A673 (cell line): Measurements from ENCODE around the gene CCDC181. TPM values are rescaled to one million over a fixed set of nuclear protein-coding genes. Genes with fewer than 3 reads are reported as not detected.

ENCODE experiments used
- BruUV-seq: library from RNA; stranded (reverse); fragments of 400-500 nt; replicated peaks from 2 replicates; lab custom pipeline; 2021; lab: Mats Ljungman, UMichigan
- CTCF ChIA-PET: fragments of 300-600 bp; sonication (Branson Sonifier 250); formaldehyde crosslinking; loops from one replicate; lab custom pipeline; 2022; ENCODE audit warnings: antibody characterized with exemption; lab: Charles Lee
- POLR2A ChIA-PET: fragments of 300-600 bp; sonication (Branson Sonifier 250); formaldehyde crosslinking; loops from one replicate; lab custom pipeline; 2022; ENCODE audit warnings: antibody characterized with exemption; ENCODE audit not compliant: low non-redundant PET; lab: Charles Lee
- DNase-seq: peaks from one replicate; pipeline ENCODE4 v3.0.0-alpha.2; 2015; ENCODE audit warnings: low spot score
- H3K27ac ChIP-seq: fragments of 200-600 bp; sonication (generic); 2 replicates; pipeline ENCODE4 v1.5.1; 2016; ENCODE audit warnings: mixed run types, low read depth, mild to moderate bottlenecking, mixed read lengths, antibody characterized with exemption, low read length; ENCODE audit not compliant: poor library complexity, severe bottlenecking
- H3K27me3 ChIP-seq: fragments of 200-600 bp; sonication (generic); replicated peaks from 2 replicates; pipeline ENCODE4 v1.6.1; 2017; ENCODE audit warnings: mixed run types, low read depth, mild to moderate bottlenecking, mixed read lengths, antibody characterized with exemption, low read length; ENCODE audit not compliant: insufficient read depth, poor library complexity
- H3K36me3 ChIP-seq: fragments of 200-600 bp; sonication (generic); 2 replicates; pipeline ENCODE4 v1.6.1; 2016; ENCODE audit warnings: mixed run types, mild to moderate bottlenecking, mixed read lengths, antibody characterized with exemption, low read length; ENCODE audit not compliant: insufficient read depth, poor library complexity, severe bottlenecking
- H3K4me1 ChIP-seq: fragments of 200-600 bp; sonication (generic); 2 replicates; pipeline ENCODE4 v1.6.1; 2017; ENCODE audit warnings: mixed run types, mild to moderate bottlenecking, mixed read lengths, antibody characterized with exemption, low read length; ENCODE audit not compliant: insufficient read depth, poor library complexity, severe bottlenecking
- H3K4me3 ChIP-seq: fragments of 200-600 bp; sonication (generic); 2 replicates; pipeline ENCODE4 v1.5.1; 2016; ENCODE audit warnings: low read depth, mixed run types, mild to moderate bottlenecking, mixed read lengths, low read length; ENCODE audit not compliant: poor library complexity, severe bottlenecking
- H3K9me3 ChIP-seq: fragments of 200-600 bp; sonication (generic); 2 replicates; pipeline ENCODE4 v1.6.1; 2016; ENCODE audit warnings: mixed run types, low read depth, mild to moderate bottlenecking, mixed read lengths, antibody characterized with exemption, low read length; ENCODE audit not compliant: poor library complexity, severe bottlenecking
- EZH2 ChIP-seq: fragments of 200-600 bp; sonication (generic); IDR thresholded peaks from 2 replicates; pipeline ENCODE4 v1.6.1; 2017; ENCODE audit warnings: borderline replicate concordance, low read depth, mild to moderate bottlenecking, mixed read lengths, antibody characterized with exemption, low read length; ENCODE audit not compliant: poor library complexity, severe bottlenecking
- intact Hi-C: fragments of 100-400 bp; cut with micrococcal nuclease; formaldehyde crosslinking; loops from one replicate; pipeline ENCODE4 v1.10.0; 2022; ENCODE audit not compliant: unreplicated experiment
- total RNA-seq: library from RNA; stranded (reverse); gene quantifications from 2 replicates; pipeline ENCODE4 v1.2.3, GENCODE V29; 2021
- TF ChIP-seq, protein P1 (sequence below): fragments of 300-800, 200-600 bp; sonication (generic); conservative IDR thresholded peaks from 2 replicates; pipeline ENCODE4 v1.5.1; 2017; ENCODE audit warnings: low read depth, mild to moderate bottlenecking, antibody characterized with exemption, low read length, moderate library complexity, mixed read lengths

The CCDC181 gene
- total RNA-seq, 1 experiment from 2014 or later = 5.7 TPM

DNA sequence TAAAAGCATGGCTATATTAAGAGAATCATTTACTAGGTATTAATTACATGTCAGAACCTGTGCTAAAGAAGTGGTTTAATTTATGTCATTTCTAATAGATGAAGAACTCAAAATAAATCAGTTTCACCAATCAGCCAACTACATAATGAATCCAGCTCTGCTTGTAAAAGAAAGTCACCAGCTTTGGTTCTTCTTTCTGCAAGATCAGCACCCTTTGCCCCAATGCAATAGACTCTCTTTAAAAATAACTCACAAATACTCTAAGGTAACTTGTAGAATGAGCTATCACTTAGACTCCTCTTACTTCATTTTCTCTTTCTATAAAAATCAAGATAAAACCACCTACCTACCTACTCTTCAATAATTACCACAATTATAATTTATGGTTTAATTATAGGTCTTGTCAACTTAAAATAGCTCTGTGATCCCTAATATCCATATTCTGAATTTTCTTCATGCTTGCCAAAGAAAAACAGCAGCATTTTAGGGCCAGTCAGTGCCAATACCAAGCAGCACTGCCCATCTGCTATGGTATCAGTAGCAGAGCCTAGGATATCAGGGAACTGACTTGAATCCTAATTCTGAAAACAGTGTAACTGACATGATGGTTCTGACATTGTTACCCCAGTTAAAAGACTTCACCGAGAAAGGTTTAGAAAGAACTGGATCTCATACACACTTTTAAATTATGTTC, 47.2 kb upstream of the CCDC181 start:
- ChIA-PET CTCF (no interaction called here), POLR2A (no interaction called here)
- H3K36me3 ChIP-seq = no peaks in the 10 kb centered on the region
- no peak overlapping the region for H3K4me3 ChIP-seq
- intact Hi-C loops = no loop called here
- no peak for DNase-seq
- H3K27ac ChIP-seq = no peak overlapping the region
- no peaks in the 10 kb centered on the region for H3K9me3 ChIP-seq
- H3K4me1 ChIP-seq = peaks cover 13% of the 10 kb centered on the region
- no TSS peak for BruUV-seq
- TF ChIP-seq EZH2 = no peak
- TF ChIP-seq, protein P1, sequence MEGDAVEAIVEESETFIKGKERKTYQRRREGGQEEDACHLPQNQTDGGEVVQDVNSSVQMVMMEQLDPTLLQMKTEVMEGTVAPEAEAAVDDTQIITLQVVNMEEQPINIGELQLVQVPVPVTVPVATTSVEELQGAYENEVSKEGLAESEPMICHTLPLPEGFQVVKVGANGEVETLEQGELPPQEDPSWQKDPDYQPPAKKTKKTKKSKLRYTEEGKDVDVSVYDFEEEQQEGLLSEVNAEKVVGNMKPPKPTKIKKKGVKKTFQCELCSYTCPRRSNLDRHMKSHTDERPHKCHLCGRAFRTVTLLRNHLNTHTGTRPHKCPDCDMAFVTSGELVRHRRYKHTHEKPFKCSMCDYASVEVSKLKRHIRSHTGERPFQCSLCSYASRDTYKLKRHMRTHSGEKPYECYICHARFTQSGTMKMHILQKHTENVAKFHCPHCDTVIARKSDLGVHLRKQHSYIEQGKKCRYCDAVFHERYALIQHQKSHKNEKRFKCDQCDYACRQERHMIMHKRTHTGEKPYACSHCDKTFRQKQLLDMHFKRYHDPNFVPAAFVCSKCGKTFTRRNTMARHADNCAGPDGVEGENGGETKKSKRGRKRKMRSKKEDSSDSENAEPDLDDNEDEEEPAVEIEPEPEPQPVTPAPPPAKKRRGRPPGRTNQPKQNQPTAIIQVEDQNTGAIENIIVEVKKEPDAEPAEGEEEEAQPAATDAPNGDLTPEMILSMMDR = no peak
- H3K27me3 ChIP-seq = no peaks in the 10 kb centered on the region

DNA sequence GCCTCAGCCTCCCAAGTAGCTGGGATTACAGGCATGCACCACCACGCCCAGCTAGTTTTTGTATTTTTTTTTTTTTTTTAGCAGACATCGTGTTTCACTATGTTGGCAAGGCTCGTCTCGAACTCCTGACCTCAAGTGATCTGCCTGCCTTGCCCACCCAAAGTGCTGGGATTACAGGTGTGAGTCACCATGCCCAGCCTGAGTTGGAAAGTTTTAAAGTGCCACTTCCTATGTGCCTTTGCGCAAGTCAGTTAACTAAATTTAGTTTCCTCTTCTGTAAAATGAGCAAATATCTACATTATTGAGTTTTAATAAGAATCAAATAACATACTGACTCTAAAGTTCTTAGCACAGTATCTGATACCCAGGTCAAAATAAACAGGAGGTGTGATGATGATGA, 46.1 kb upstream of the CCDC181 start:
- Histone ChIP-seq H3K27me3 (no peaks in the 10 kb centered on the region), H3K9me3 (no peaks in the 10 kb centered on the region), H3K27ac (no peak overlapping the region), H3K4me1 (peaks cover 10% of the 10 kb centered on the region), H3K4me3 (no peak overlapping the region), H3K36me3 (no peaks in the 10 kb centered on the region)
- TF ChIP-seq, protein P1 = no peak
- no peak for TF ChIP-seq EZH2
- intact Hi-C loops = no loop called here
- no TSS peak for BruUV-seq
- no peak for DNase-seq
- ChIA-PET CTCF (no interaction called here), POLR2A (no interaction called here)

DNA sequence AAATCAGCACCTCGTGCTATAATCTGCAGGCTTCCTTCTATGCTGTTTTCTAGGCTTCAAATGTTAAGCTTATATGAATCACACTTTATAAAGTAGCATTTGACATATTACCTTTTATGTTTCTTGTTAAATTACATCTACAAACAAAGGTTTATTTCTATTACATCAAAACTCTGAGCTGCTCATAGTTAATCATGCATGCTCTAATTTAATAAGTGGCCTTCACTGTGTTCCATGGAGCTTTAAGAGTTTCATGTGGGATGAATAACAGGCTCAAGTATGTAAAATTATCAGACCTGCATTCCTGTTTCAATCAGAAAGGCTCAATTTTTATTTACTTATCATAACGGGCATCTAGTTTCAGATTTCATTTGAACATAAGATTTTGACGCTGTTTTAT, 45.5 kb upstream of the CCDC181 start:
- DNase-seq = no peak
- BruUV-seq = no TSS peak
- ChIA-PET CTCF (no interaction called here), POLR2A (interaction anchor here (0.6 kb wide), 1 partner anchor 335 kb away, joined by 3 read pairs; no protein-coding TSS in a partner anchor)
- Histone ChIP-seq H3K36me3 (no peaks in the 10 kb centered on the region), H3K27ac (no peak overlapping the region), H3K9me3 (no peaks in the 10 kb centered on the region), H3K4me3 (no peak overlapping the region), H3K4me1 (peaks cover 10% of the 10 kb centered on the region), H3K27me3 (no peaks in the 10 kb centered on the region)
- TF ChIP-seq, protein P1 = no peak
- TF ChIP-seq EZH2 = no peak
- intact Hi-C loops = no loop called here
